GM19351 (cell line): ENCODE results near the gene AKAP13.

ENCODE experiments used
- ATAC-seq: cut with Tn5 transposase; IDR thresholded peaks from one replicate; pipeline ENCODE4 v1.9.1; 2021; ENCODE audit warnings: mild to moderate bottlenecking, moderate library complexity; ENCODE audit not compliant: unreplicated experiment

AKAP13 gene

GRCh38 chr15:85757939-85758654 lies 377.7 kb downstream of the AKAP13 start:
- ATAC-seq = no peak

DNA sequence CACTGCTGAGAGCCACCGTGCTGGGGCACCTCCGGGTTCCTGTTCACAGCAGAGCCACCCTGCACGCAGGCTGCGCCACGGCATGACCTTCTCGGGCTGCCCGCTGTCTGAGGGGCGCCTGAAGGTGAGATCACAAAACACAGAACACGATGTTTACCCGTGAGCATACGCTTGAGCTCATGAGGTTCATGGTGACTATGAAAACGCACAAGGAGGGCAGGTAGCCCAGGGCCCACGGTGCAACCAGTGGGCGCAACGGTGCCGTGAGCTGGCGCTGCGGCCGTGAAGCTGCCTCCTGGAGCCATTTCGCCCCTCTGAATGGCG lies 378.2 kb downstream of the AKAP13 start:
- no peak for ATAC-seq

DNA sequence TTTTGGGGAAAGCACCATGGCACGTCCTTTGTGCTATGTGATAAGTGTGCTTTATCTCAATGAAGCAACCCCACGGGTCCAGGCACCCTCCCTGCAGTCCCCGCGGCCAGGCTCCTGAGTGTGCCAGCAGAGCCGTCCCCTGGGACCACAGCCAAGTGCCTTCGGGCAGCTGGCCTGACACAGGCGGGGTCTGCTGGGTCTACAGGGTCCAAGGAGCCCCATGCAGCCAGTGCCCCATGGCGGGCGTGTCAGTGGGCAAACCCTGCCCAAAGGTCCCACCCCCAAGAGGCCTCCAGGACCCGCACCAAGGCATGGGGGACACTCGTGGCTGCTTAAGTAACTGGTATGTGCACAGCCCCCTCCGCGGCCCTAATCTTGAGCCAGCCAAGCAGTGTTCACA lies 379.0 kb downstream of the AKAP13 start:
- ATAC-seq = no peak

- ATAC-seq = no peak
These were observed 379.6 kb downstream of the AKAP13 start for GRCh38 chr15:85760049-85760448.

- no peak for ATAC-seq
These were observed 380.3 kb downstream of the AKAP13 start for GRCh38 chr15:85760531-85761371.

GRCh38 chr15:85761635-85762034 lies 381.2 kb downstream of the AKAP13 start:
- no peak for ATAC-seq

- ATAC-seq = no peak
These were observed 381.8 kb downstream of the AKAP13 start for GRCh38 chr15:85762039-85762755.

GRCh38 chr15:85762756-85763127 lies 382.3 kb downstream of the AKAP13 start:
- no peak for ATAC-seq

- ATAC-seq = no peak
These were observed 382.8 kb downstream of the AKAP13 start for GRCh38 chr15:85763157-85763556.

GRCh38 chr15:85763673-85764633 lies 383.6 kb downstream of the AKAP13 start:
- no peak for ATAC-seq

DNA sequence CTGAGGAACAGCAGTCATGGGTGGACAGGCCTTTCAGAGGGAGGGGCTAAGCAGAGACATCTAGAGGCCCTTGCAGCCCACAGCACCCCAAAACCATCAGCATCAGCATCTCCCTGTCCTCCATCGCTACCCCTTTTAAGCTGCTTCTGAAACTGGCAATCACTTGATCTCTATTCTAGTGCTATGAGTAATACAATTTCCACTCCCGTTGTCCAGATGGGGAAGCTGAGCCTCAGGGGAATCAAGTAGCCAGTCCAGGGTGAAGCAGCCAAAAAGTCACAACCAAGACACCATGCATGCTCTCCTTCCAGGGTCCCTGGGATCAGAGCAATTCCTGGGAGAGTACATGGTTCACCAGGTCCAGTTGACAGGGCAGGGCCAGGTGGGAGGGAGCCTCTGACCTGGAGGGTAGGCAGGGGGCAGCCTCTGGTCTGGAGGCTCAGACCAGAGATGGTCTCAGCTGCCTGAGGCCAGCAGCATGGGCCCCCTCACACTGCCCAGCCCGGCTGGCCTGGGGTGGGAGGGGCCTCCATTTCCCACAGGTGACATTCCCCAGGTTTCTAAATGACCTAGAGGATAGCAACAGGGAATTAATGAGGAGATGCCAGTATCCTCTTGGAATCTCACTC lies 384.4 kb downstream of the AKAP13 start:
- no peak for ATAC-seq

DNA sequence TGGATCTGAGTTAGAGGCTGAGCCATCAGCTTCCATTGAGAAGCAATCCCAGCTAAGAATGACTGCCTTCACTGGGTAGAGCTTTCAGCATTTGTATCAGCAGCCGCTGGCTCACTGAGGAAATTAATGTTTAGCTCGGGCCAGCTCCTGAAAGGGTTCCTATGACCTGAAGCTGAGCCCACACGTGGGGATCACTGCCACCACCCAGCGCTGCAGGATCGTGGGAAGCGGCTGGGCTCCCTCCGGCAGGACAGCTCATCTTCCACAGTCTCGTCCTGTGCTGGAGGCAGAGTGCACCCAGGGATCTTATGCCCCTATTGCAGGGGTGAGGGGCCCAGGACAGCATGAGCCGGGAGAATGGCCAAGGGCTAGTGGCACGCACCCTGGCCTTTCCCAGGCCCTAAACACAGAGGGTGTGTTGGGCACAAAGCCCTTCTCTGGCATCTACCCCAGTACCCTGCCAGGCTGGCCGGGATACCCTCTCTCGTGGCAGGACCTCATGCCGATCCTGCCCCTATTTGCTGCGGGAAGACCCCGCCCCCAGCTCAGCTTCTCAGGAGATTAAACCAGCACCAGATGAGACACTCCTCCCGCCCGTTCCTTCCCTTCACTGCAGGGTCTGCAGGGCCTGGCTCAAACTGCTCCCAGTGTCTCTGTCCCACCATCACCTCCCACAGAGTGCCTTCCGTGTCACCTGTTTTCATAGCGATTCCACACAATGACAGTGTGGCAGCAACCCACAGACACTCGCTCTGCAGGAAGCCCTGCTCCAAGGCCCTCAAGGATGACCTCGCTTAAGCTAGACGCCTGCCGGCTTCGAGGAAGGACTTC lies 385.8 kb downstream of the AKAP13 start:
- ATAC-seq = no peak

DNA sequence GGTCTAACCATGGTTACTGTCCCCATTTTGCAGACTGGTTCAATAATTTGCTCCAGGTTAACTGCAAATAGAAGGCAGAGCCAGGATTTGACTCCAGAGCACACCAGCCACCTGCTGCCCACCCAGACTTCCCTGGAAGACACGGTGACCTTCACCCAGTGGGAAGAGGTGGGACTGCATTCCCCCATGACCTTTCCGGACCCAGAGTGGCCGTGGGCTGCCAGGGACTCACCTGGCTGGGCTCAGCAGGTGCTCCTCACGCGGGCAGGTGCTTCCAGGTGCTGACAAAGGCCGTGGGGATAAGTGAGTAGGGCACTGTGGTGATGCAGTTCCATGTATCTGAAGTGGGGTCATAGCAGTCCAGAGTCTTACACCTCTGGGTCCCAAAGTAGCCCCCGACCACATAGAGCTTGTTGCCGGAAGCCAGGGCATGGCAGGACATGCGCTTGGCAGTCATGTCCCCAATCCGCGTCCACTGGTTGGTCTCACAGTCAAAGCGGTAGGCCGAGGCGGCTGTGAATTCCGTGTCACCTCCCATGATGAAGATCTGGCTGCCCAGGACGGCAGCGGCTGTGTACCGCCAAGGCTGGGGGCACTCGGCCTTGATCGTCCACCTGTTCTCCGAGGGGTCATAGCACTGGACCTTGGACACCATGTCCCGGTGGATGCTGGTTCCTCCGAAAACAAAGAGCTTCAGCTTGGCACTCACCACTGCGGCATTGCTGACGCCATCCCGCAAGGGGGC lies 387.6 kb downstream of the AKAP13 start:
- no peak for ATAC-seq

GRCh38 chr15:85768595-85769168 lies 388.3 kb downstream of the AKAP13 start:
- no peak for ATAC-seq

DNA sequence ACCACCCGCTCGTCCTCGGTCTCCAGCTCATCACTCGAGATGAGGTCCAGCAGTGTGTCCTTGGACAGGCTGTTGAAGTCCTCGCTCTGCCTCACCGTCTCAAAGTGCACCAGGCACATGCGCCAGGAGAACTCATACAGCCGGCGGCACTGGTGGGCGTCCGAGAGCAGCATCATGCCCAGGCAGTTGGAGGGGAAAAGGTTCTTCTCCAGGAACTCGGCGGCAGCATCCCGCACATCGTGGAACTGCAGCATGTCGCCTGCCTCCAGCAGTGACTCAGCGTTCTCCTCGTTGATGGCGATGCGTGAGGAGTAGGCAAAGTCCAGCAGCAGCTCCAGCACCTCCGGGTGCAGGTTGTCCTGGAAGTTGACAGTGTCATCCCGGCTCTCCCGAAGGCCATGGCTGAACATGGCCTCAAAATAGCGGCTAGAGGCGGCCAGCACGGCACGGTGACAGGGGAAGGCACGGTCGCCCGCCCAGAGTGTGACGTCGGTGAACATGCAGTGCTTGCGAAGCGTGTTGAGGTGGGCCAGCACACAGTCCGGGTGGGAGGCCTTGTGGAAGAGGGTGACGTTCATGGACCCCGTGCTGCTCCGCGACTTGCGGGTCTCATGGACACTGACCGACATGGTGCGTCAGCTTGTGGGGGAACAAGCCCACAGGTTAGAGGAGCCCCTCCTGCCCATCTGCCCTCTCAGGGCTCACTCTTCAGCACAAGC lies 388.9 kb downstream of the AKAP13 start:
- no peak for ATAC-seq

DNA sequence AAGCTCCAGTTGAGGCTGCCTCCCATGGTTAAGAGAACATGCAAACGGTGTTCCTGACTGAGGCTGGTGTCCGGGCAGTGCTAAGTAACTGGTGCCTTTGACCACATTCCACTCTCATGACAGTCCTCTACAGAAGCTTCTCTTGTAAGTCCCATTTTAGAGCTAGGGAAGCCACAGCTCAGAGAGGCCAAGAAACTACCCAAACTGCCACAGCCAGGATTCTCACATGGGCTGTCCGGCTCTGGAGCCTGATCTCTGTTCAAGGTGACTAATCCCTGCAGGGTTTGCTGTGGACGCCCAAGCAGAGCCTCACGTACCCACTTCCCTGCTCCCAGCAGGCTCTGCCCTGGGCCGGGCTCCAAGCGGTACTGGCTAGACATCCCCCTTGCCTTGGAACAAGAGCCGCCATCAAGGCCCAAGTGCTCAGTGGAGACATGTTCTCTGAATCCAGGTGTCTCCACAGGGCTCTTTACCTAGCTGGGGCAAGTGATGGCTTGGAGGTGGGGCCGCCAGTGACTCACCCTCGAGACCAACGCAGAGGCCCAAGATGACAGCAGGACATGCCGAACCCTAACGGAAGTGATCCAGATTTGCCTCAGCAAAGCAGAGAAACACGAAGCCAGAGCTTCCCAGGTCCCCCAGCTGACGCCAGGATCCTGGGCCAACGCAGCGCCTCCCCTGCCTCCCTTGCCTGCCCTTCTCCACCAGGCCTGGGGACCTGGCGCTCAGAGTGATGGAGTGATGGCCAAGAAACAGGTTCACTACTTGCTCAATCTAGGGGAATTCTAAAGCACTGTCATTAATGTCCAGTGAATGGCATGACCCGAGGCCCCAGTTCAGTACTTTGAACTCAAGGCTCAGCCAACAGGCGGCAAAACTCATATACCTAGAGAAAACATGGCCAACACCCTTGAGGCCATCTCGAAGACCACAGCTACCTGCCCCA lies 390.0 kb downstream of the AKAP13 start:
- no peak for ATAC-seq

- ATAC-seq = no peak
These were observed 390.9 kb downstream of the AKAP13 start for GRCh38 chr15:85771271-85771670.
